Tibial artery (tissue), 4 donors: ENCODE measurements around the gene LIPC.

Experiments
- DNase-seq, 2 donors: peaks; one replicate each; pipeline ENCODE4 v3.0.0-alpha.2; 2019
- H3K27ac ChIP-seq, 2 donors: fragments of 200-600 bp; sonication (generic) in 1 of 2; 1 replicate in 1 of 2; 2 replicates in 1 of 2; pipeline ENCODE4 v1.5.1; 2018 to 2019; ENCODE audit warnings: mild to moderate bottlenecking in 1 of 2
- H3K27me3 ChIP-seq, 2 donors: fragments of 200-600 bp; sonication (generic) in 1 of 2; one replicate each; pipeline versions ENCODE4 v1.5.1 to v1.6.0; 2016 to 2019
- H3K36me3 ChIP-seq, 3 donors: fragments of 200-600 bp; sonication (generic) in 2 of 3; one replicate each; pipeline ENCODE4 v1.5.1; 2016 to 2019; ENCODE audit warnings: mild to moderate bottlenecking in 2 of 3
- H3K4me1 ChIP-seq, 4 donors: fragments of 200-600 bp; sonication (generic) in 2 of 4; 1 replicate in 3 of 4; 2 replicates in 1 of 4; pipeline ENCODE4 v1.5.1; 2016 to 2019
- H3K4me3 ChIP-seq, 2 donors: fragments of 200-600 bp; sonication (generic) in 1 of 2; 1 replicate in 1 of 2; 2 replicates in 1 of 2; pipeline ENCODE4 v1.5.1; 2018 to 2019; ENCODE audit warnings: mild to moderate bottlenecking in 2 of 2
- H3K9me3 ChIP-seq, 3 donors: fragments of 200-600 bp; sonication (generic) in 1 of 3; one replicate each; pipeline ENCODE4 v1.5.1; 2016 to 2019
- CTCF ChIP-seq, 2 experiments: fragments of 200-600 bp in 1 of 2; fragments of 450-650 bp in 1 of 2; IDR thresholded peaks; one replicate each; pipeline ENCODE4 v1.5.1; 2017 to 2019; ENCODE audit warnings: antibody characterized with exemption in 2 of 2, mild to moderate bottlenecking in 1 of 2, moderate library complexity in 1 of 2
- intact Hi-C: fragments of 100-400 bp; cut with DNase I; formaldehyde crosslinking; loops from one replicate; pipeline ENCODE4 v1.15.0; 2023; ENCODE audit warnings: low total_unique reads

Gene LIPC

DNA sequence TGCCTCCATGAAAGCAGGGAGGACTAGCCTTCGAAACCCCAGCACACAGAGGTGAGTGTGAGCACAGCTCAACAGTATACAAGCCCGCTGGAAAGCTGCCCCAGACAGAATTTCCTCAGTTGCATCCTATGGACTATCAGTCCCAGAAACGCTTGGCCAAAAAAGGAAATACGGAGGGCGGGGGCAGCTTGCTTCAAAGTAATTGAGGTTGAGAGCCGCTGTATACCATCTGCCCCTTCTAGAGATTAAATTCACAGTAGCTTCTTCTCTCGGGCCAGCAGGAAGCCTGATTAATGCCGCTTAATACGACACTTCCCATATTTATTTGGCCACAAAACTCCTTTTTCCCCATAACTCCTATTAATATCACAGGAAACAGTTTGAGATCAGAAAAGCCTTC lies 88.7 kb downstream of the LIPC start:
- Histone ChIP-seq H3K9me3 (no peaks in the 10 kb centered on the region), H3K4me1 (peaks cover 0 to 36% (median 25%) of the 10 kb centered on the region in 4 donors)
- DNase-seq = no peak

GRCh38 chr15:58520936-58521292 lies 89.1 kb downstream of the LIPC start:
- intact Hi-C loops = no loop called here
- H3K36me3 ChIP-seq = no peaks in the 10 kb centered on the region
- no peak overlapping the region for H3K4me3 ChIP-seq
- H3K9me3 ChIP-seq = no peaks in the 10 kb centered on the region
- no peaks in the 10 kb centered on the region for H3K27me3 ChIP-seq
- TF ChIP-seq CTCF (IDR thresholded peaks at IDR 0.05) = no peak
- no peak overlapping the region for H3K27ac ChIP-seq
- peaks cover 0 to 36% (median 25%) of the 10 kb centered on the region in 4 donors for H3K4me1 ChIP-seq
- no peak for DNase-seq

More for the DNA sequence above, 88.7 kb downstream of the LIPC start:
- no peaks in the 10 kb centered on the region for H3K27me3 ChIP-seq
- TF ChIP-seq CTCF (IDR thresholded peaks at IDR 0.05) = no peak
- no peaks in the 10 kb centered on the region for H3K36me3 ChIP-seq
- no peak overlapping the region for H3K4me3 ChIP-seq
- no peak overlapping the region for H3K27ac ChIP-seq
- intact Hi-C loops = no loop called here

- intact Hi-C loops = no loop called here
Observed at GRCh38 chr15:58521293-58521991, 89.7 kb downstream of the LIPC start.

DNA sequence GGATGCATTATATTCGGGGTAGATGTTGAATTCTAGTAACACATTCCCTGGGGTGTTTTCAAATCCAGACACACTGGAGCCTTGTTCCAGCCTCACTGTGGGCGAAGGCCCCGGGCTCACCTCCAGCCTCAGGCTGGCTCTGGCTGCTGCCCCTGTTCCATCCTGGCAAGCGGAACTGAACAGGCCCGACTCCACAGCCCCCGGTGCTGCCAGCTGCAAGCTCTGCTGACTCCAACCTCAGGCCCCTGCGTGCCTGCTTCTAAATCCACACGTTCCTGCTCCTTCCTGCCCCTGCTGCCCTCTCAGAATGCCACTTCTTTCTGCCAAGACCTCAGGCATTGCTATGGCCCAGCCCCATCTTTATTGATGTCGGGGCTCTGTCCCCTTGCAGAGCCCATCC lies 90.6 kb downstream of the LIPC start:
- Histone ChIP-seq H3K4me3 (no peak overlapping the region), H3K27ac (peak overlapping the region; percentile 36 to 68), H3K9me3 (no peaks in the 10 kb centered on the region), H3K4me1 (peaks cover 0 to 39% (median 25%) of the 10 kb centered on the region in 4 donors), H3K36me3 (no peaks in the 10 kb centered on the region), H3K27me3 (no peaks in the 10 kb centered on the region)
- intact Hi-C loops = no loop called here
- peak in 1 of 2 donors; percentile 76 for DNase-seq
- no peak for TF ChIP-seq CTCF (IDR thresholded peaks at IDR 0.05)

More at GRCh38 chr15:58521293-58521991, 89.7 kb downstream of the LIPC start:
- H3K27ac ChIP-seq = peak overlapping the region; percentile 36 to 68
- H3K4me1 ChIP-seq = peaks cover 0 to 36% (median 25%) of the 10 kb centered on the region in 4 donors
- H3K36me3 ChIP-seq = no peaks in the 10 kb centered on the region
- no peak overlapping the region for H3K4me3 ChIP-seq
- peak in 1 of 2 donors; percentile 58 for DNase-seq
- no peak for TF ChIP-seq CTCF (IDR thresholded peaks at IDR 0.05)
- no peaks in the 10 kb centered on the region for H3K9me3 ChIP-seq
- H3K27me3 ChIP-seq = no peaks in the 10 kb centered on the region

DNA sequence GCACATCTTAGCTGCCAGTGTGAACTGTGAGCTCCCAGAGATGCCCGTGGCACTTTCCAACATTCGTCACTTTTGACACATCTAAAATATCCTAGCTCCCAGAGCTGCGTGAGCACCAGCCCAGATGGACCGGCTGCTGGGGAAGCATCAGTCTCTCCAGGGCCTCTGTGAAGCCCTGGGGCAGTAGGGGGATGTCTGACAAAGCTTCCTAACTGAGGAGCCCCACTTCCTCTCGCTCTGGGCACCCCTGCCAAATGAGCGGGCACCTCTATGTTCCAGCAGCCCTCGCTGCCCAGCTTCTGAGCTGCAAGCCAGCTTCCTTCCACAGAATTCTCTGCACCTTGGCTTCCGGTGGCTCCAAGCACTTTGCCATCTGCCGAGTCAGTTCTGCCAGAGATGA lies 91.1 kb downstream of the LIPC start:
- DNase-seq = no peak
- no peaks in the 10 kb centered on the region for H3K27me3 ChIP-seq
- TF ChIP-seq CTCF (IDR thresholded peaks at IDR 0.05) = no peak
- H3K4me3 ChIP-seq = no peak overlapping the region
- H3K27ac ChIP-seq = peak overlapping the region; percentile 36 to 68
- no peaks in the 10 kb centered on the region for H3K36me3 ChIP-seq
- H3K4me1 ChIP-seq = peaks cover 0 to 44% (median 27%) of the 10 kb centered on the region in 4 donors
- no peaks in the 10 kb centered on the region for H3K9me3 ChIP-seq
- intact Hi-C loops = no loop called here
